Measurements from ENCODE around the gene KBTBD7. TPM values are rescaled to one million over a fixed set of nuclear protein-coding genes. Genes with fewer than 3 reads are reported as not detected.
A peak's percentile ranks its signal among the peaks of the same experiment; 100 is the strongest.

The KBTBD7 gene, protein sequence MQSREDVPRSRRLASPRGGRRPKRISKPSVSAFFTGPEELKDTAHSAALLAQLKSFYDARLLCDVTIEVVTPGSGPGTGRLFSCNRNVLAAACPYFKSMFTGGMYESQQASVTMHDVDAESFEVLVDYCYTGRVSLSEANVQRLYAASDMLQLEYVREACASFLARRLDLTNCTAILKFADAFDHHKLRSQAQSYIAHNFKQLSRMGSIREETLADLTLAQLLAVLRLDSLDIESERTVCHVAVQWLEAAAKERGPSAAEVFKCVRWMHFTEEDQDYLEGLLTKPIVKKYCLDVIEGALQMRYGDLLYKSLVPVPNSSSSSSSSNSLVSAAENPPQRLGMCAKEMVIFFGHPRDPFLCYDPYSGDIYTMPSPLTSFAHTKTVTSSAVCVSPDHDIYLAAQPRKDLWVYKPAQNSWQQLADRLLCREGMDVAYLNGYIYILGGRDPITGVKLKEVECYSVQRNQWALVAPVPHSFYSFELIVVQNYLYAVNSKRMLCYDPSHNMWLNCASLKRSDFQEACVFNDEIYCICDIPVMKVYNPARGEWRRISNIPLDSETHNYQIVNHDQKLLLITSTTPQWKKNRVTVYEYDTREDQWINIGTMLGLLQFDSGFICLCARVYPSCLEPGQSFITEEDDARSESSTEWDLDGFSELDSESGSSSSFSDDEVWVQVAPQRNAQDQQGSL
- 2.1 TPM for total RNA-seq

GRCh38 chr13:41193919-41194824 lies at the start of gene KBTBD7:
Gene KBTBD7, minus strand, starts transcription at chr13:41194569. Its CDS starts 312 bp downstream, at chr13:41194257.
- no peaks in the 10 kb centered on the region for H3K36me3 ChIP-seq
- peaks cover 0 to 8% of the 10 kb centered on the region in 2 donors for H3K4me1 ChIP-seq
- intact Hi-C loops (cut with DNase I): loop anchor here (1.0 to 10.0 kb wide), 4 partner anchors 62 to 419 kb away; partner anchors contain the start of genes KBTBD6 and MRPS31
- no peaks in the 10 kb centered on the region for H3K27me3 ChIP-seq
- peak in 2 of 3 experiments; percentile 5 to 11 for TF ChIP-seq CTCF (IDR thresholded peaks at IDR 0.05)
- H3K9me3 ChIP-seq: no peaks in the 10 kb centered on the region
- peak within 1 kb of the TSS; percentile 70 to 94 for H3K4me3 ChIP-seq
- DNase-seq (ENCODE audit: low spot score in 2 of 2): peak; percentile 76 to 97
- H3K27ac ChIP-seq: peak within 1 kb of the TSS; percentile 78 to 86

- no peak for DNase-seq (ENCODE audit: low spot score in 2 of 2)
- Histone ChIP-seq H3K4me1 (no peaks in the 10 kb centered on the region), H3K36me3 (peaks cover 0 to 4% of the 10 kb centered on the region in 2 donors), H3K4me3 (no peak overlapping the region), H3K27me3 (no peaks in the 10 kb centered on the region), H3K27ac (no peak overlapping the region), H3K9me3 (no peaks in the 10 kb centered on the region)
- TF ChIP-seq CTCF (IDR thresholded peaks at IDR 0.05): no peak
- intact Hi-C loops (cut with DNase I): no loop called here
Measured at GRCh38 chr13:41241626-41242025, 47.3 kb upstream of the KBTBD7 start.

DNA sequence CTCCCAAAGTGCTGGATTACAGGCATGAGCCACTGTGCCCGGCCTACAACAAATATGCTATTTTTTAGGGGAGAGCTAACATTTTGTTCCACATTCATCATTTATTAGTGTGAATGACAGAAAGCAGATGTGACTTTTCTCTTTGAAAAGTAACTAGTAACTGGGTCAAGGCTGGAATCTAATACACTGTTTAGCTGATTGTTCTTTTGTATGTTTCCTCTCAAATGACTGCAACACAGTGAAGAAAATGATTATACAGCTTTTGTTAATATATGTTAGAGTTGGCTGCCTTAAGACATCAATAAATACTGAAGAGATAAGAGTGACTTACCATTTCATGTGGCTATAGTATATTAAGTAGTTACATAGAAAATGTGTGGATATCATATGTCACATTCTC lies 42.0 kb upstream of the KBTBD7 start:
- no peak overlapping the region for H3K27ac ChIP-seq
- H3K36me3 ChIP-seq: peaks cover 0 to 4% of the 10 kb centered on the region in 2 donors
- no peaks in the 10 kb centered on the region for H3K9me3 ChIP-seq
- no peak for DNase-seq (ENCODE audit: low spot score in 2 of 2)
- H3K27me3 ChIP-seq: no peaks in the 10 kb centered on the region
- no peak for TF ChIP-seq CTCF (IDR thresholded peaks at IDR 0.05)
- H3K4me3 ChIP-seq: no peak overlapping the region
- intact Hi-C loops (cut with DNase I): no loop called here
- no peaks in the 10 kb centered on the region for H3K4me1 ChIP-seq

- Histone ChIP-seq H3K27ac (no peak overlapping the region), H3K4me1 (no peaks in the 10 kb centered on the region), H3K9me3 (no peaks in the 10 kb centered on the region), H3K4me3 (no peak overlapping the region), H3K27me3 (no peaks in the 10 kb centered on the region), H3K36me3 (peaks cover 0 to 4% of the 10 kb centered on the region in 2 donors)
- TF ChIP-seq CTCF (IDR thresholded peaks at IDR 0.05): no peak
- DNase-seq (ENCODE audit: low spot score in 2 of 2): no peak
- intact Hi-C loops (cut with DNase I): no loop called here
Measured at GRCh38 chr13:41232578-41233480, 38.5 kb upstream of the KBTBD7 start.
